Tibial nerve (tissue), 3 donors: ENCODE data around the gene MRPL23.

ENCODE experiments used
- POLR2A ChIP-seq, 2 donors: fragments of 450-650 bp; IDR thresholded peaks; one replicate each; pipeline ENCODE4 v1.6.1; 2017; ENCODE audit warnings: antibody characterized with exemption in 2 of 2, mild to moderate bottlenecking in 2 of 2, moderate library complexity in 2 of 2
- TF ChIP-seq, protein P1 (sequence below), 5 experiments: fragments of 200-600 bp in 3 of 5; fragments of 450-650 bp in 2 of 5; sonication (generic) in 3 of 5; IDR thresholded peaks; one replicate each; pipeline ENCODE4 v1.5.1; 2016 to 2019; ENCODE audit warnings: antibody characterized with exemption in 5 of 5, mild to moderate bottlenecking in 3 of 5, moderate library complexity in 2 of 5

DNA sequence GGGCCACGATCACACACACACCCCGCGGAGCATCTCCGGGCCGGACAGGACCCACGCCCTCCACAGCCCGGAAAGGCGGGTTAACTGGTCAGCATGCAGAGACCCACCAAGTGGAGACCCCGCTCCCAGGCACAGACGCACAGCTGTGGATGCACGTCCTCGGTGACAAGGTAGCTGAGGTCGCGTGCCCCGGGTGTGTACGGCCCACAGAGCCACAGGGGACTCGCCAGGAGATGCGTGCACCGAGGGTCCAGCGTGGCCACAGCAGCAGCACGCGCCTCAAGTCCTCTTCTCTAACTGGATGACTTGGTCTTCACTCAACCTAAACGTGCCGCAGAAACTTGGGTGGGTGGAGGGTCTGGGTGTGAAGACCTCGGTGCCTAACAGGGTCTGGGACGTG, 45.0 kb downstream of the MRPL23 start:
- TF ChIP-seq POLR2A (IDR thresholded peaks at IDR 0.05), result no peak
- TF ChIP-seq, protein P1, sequence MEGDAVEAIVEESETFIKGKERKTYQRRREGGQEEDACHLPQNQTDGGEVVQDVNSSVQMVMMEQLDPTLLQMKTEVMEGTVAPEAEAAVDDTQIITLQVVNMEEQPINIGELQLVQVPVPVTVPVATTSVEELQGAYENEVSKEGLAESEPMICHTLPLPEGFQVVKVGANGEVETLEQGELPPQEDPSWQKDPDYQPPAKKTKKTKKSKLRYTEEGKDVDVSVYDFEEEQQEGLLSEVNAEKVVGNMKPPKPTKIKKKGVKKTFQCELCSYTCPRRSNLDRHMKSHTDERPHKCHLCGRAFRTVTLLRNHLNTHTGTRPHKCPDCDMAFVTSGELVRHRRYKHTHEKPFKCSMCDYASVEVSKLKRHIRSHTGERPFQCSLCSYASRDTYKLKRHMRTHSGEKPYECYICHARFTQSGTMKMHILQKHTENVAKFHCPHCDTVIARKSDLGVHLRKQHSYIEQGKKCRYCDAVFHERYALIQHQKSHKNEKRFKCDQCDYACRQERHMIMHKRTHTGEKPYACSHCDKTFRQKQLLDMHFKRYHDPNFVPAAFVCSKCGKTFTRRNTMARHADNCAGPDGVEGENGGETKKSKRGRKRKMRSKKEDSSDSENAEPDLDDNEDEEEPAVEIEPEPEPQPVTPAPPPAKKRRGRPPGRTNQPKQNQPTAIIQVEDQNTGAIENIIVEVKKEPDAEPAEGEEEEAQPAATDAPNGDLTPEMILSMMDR (IDR thresholded peaks at IDR 0.05), result no peak
